ENCODE data around the gene SLC2A2.
"Not testable (repeated sequence)": the region's sequence is repeated elsewhere in the genome, so short reads cannot be mapped to it uniquely, and the experiment has no call there.

Gene SLC2A2

GRCh38 chr3:170985304-170985703, 41.2 kb downstream of the SLC2A2 start:
- no peak for DNase-seq (ENCODE audit: low spot score)

DNA sequence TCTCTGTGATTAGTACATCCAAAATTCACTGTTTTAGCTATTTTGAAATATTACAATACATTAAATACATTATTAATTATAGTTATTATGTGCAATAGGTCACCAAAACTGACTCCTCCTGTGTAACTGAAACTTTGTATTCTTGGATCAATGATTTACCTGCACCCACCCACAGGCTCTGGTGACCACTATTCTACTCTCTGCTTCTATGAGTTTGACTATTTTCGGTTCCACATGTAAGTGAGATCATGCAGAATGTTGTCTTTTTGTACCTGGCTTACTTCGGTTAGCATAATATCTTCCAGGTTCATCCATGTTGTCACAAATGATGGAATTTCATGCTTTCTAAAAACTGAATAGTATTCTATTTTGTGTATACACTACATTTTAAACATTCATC, 43.8 kb downstream of the SLC2A2 start:
- no peak for DNase-seq (ENCODE audit: low spot score)

DNA sequence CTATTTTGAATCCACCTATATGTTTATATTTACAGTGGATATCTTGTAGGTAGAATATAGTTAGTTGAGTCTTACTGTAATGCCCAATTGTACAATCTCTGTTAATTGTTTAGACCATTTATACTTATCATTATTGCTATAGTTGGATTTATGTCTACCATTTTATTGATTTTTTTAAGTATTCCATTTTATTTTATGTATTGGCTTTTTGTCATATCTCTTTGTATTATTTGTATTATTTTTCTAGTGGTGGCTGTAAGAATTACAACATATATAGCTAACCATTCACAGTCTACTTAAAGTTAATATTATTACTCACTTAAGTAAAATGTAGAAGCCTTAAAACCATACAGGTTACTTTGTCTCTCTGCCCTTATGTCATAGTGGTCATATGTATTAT, 46.1 kb downstream of the SLC2A2 start:
- no peak for DNase-seq (ENCODE audit: low spot score)

- DNase-seq (ENCODE audit: low spot score), result no peak
Measured at GRCh38 chr3:170977949-170978745, 48.4 kb downstream of the SLC2A2 start.

GRCh38 chr3:170976190-170976519, 50.4 kb downstream of the SLC2A2 start:
- no peak for DNase-seq (ENCODE audit: low spot score)

GRCh38 chr3:170975283-170976189, 51.0 kb downstream of the SLC2A2 start:
- DNase-seq (ENCODE audit: low spot score), result no peak

- no peak for DNase-seq (ENCODE audit: low spot score)
Measured at GRCh38 chr3:170974872-170975271, 51.6 kb downstream of the SLC2A2 start.

GRCh38 chr3:170972917-170973316, 53.6 kb downstream of the SLC2A2 start:
- DNase-seq (ENCODE audit: low spot score), result not testable (repeated sequence)

- no peak for DNase-seq (ENCODE audit: low spot score)
Measured at GRCh38 chr3:170967126-170967525, 59.4 kb downstream of the SLC2A2 start.

DNA sequence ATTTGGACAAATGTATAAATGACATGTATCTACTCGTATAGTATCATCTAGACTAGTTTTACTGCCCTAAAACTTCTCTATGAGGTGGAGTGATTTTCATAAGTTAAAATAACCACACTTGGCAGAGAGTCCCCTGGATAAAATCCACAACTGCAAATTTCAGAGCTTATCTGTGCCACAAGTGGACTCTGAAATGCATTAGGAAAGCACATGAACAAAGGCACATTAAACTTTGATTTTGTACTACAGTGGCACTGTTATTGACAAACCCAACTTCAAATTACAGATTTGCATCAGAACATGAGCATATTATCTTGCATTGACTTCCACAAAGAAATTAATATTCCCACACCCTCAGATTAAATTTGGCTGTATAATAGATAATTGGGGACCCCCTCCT, 60.0 kb downstream of the SLC2A2 start:
- no peak for DNase-seq (ENCODE audit: low spot score)

DNA sequence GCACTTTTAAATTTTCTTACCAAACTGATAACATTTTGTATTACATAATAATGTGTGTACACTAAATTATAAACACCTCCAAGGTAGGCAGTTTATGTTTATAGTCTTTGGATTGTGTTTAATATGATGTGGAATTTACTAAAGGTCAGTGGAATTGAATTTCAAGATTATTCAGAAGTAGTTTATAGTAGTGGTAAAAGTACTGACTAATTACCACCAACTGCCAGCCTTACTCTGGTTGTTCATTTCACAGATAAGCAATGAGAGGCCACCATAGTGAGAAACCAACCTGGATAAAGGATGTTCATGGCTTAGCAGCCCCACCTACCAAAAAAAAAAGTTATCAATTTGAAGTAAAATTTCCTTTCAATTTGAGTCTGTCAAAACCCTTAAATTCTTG, 64.1 kb downstream of the SLC2A2 start:
- DNase-seq (ENCODE audit: low spot score), result no peak

- peak; percentile 33 for DNase-seq (ENCODE audit: low spot score)
Measured at GRCh38 chr3:170961616-170962400, 64.7 kb downstream of the SLC2A2 start.

GRCh38 chr3:170959457-170959856, 67.1 kb downstream of the SLC2A2 start:
- DNase-seq (ENCODE audit: low spot score), result no peak

GRCh38 chr3:170956647-170957046, 69.9 kb downstream of the SLC2A2 start:
- DNase-seq (ENCODE audit: low spot score), result no peak

DNA sequence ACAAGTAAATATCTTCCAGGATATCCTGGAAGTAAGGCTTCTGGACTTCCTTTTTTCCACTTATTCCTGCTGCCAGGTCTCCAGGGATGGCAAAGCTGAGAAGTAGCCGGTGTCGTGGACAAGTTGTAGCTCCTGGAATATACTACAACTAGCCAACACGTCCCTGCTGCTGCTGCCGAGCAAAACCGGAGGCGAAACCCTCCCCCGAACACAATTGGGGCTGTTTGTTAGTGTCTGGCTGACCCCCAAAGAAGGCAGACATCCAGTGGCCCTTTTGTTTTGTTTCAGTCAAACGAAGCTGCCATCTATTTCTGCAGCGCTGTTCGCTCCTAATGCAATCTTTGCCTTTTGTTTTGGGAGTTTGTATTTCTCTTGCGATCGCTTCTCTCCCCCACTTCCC, 72.8 kb downstream of the SLC2A2 start:
- DNase-seq (ENCODE audit: low spot score), result no peak

GRCh38 chr3:170953229-170953628, 73.3 kb downstream of the SLC2A2 start:
- DNase-seq (ENCODE audit: low spot score), result no peak

DNA sequence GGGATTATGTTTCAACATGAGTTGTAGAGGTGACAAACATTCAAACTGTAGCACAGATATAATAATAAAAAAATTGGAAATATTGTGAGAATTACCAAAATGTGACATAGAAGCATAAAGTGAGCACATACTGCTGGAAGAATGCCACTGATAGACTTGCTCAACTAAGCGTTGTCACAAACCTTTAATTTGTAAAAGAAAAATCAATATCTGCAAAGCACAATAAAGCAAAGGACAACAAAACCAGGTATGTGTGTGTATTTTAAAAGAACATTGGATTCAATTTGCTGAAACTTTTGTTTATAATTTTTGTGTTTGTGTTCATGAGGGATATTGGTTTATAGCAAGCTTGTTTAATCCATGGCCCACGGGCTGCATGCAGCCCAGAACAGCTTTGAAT, 77.3 kb downstream of the SLC2A2 start:
- DNase-seq (ENCODE audit: low spot score), result no peak

DNA sequence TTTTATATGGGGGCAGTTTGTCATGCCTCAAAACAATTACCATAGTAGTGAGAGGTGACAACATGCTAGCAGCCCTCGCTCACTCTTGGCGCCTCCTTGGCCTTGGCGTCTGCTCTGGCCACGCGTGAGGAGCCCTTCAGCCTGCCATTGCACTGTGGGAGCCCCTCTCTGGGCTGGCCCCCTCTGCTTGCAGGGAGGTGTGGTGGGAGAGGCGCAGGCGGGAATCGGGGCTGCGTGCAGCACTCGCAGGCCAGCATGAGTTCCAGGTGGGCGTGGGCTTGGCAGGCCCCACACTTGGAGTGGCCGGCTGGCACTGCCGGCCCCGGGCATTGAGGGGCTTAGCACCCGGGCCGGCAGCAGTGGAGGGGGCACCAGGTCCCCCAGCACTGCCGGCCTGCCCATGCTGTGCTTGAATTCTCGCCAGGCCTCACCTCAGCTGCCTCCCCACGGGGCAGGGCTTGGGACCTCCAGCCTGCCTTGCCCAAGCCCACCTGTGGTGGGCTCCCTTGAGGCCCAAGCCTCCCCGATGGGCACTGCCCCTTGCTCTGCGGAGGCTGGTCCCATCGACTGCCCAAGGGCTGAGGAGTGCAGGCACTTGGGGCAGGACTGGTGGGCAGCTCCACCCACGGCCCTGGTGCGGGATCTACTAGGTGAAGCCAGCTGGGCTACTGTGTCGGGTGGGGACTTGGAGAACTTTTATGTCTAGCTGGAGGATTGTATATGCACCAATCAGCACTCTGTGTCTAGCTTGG, 79.3 kb downstream of the SLC2A2 start:
- no peak for DNase-seq (ENCODE audit: low spot score)

All from AG20443 (cell line).